Stimulated activated CD4-positive, alpha-beta T cell treated with anti-CD3 and anti-CD28 coated beads, TNF-alpha, amount 100 ng/mL, for 48 hours (primary cell): ENCODE results near the gene TSPO.
"Not testable (repeated sequence)": the region's sequence is repeated elsewhere in the genome, so short reads cannot be mapped to it uniquely, and the experiment has no call there.

Experiments used
- DNase-seq, 3 donors: peaks; one replicate each; pipeline ENCODE4 v3.0.0-alpha.2; 2020; ENCODE audit warnings: low read depth in 3 of 3

TSPO gene

GRCh38 chr22:43131773-43132501 is 19.4 kb upstream of the TSPO start:
- no peak for DNase-seq

GRCh38 chr22:43133401-43133800 is 18.0 kb upstream of the TSPO start:
- DNase-seq = no peak

GRCh38 chr22:43134553-43134952 is 16.8 kb upstream of the TSPO start:
- DNase-seq = no peak

- DNase-seq = no peak
Measured at GRCh38 chr22:43135565-43135964, 15.8 kb upstream of the TSPO start.

- no peak for DNase-seq
Measured at GRCh38 chr22:43136255-43136654, 15.1 kb upstream of the TSPO start.

GRCh38 chr22:43136801-43137200 is 14.6 kb upstream of the TSPO start:
- no peak for DNase-seq

GRCh38 chr22:43142880-43143562 is 8.3 kb upstream of the TSPO start, which contains the start of gene MCAT:
TSS of gene MCAT (minus strand) at chr22:43143398. CDS start at chr22:43143348, 50 bp downstream.
- peak; percentile 66 to 80 (median 67) for DNase-seq

GRCh38 chr22:43144949-43145348 is 6.4 kb upstream of the TSPO start:
- DNase-seq = no peak

- DNase-seq = not testable (repeated sequence)
Measured at GRCh38 chr22:43145371-43145770, 6.0 kb upstream of the TSPO start.

- DNase-seq = not testable (repeated sequence)
Measured at GRCh38 chr22:43146332-43146731, 5.0 kb upstream of the TSPO start.

- DNase-seq = no peak
Measured at GRCh38 chr22:43147821-43148220, 3.5 kb upstream of the TSPO start.

- DNase-seq = no peak
Measured at GRCh38 chr22:43148581-43148980, 2.8 kb upstream of the TSPO start.

GRCh38 chr22:43150731-43151206 is 590 bp upstream of the TSPO start:
- DNase-seq = no peak

GRCh38 chr22:43152003-43152356 is 621 bp downstream of the TSPO start:
- no peak for DNase-seq

GRCh38 chr22:43152357-43153071 is 1.2 kb downstream of the TSPO start:
- peak; percentile 20 to 48 (median 45) for DNase-seq

GRCh38 chr22:43153899-43154298 is 2.5 kb downstream of the TSPO start:
- DNase-seq = no peak

- no peak for DNase-seq
Measured at GRCh38 chr22:43154887-43155536, 3.7 kb downstream of the TSPO start.

GRCh38 chr22:43155789-43156188 is 4.4 kb downstream of the TSPO start:
- no peak for DNase-seq

GRCh38 chr22:43156413-43156812 is 5.1 kb downstream of the TSPO start:
- DNase-seq = no peak

GRCh38 chr22:43157874-43158546 is 6.7 kb downstream of the TSPO start:
- no peak for DNase-seq

- DNase-seq = no peak
Measured at GRCh38 chr22:43158778-43159483, 7.6 kb downstream of the TSPO start.
